Measurements from ENCODE around the gene TLCD3B. TPM values are rescaled to one million over a fixed set of nuclear protein-coding genes. Genes with fewer than 3 reads are reported as not detected.

The TLCD3B gene
- total and polyA plus RNA-seq, 9 of the 15 experiments (the other 6 are each of a cell fraction or from before 2014, with no cell fraction given) = 0.10 to 0.52 (median 0.23) TPM; not detected in 4

DNA sequence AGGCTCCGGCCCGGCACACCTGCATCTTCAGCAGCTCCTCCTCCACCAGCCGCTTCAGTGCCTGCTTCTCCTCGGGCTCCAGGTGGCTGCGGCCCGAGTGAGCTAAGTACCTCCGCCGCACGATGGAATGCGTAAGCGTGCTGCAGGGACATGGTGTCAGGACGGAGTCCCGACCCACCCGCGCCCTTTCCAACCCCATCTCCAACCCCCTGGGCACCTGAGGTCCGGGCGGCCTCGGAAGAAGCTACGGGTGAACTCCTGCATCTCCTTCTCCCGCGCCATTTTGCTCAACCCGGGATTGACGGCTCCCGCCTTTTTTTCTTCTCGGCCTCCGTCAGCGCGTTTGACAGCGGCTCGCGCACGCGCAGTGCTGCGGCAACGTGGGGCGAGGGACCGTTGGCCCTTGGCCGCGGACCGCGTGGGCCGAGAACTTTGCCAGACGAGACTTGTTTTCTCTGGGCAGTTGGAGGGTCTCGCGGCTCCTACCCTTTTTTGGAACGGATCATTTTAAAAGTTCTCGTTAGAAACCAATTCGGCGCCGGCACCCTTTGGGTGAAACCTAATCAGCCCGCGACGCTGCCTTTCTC, 35.7 kb downstream of the TLCD3B start, which contains the start of gene HIRIP3:
HIRIP3 (minus strand) TSS at position 294 of the 587 bp plus-strand sequence; CDS start at position 282, 12 bp downstream.
- POLR2A ChIA-PET = interaction anchor here (0.6 to 1.1 kb wide), 7 partner anchors 14 to 268 kb away, joined by 3 to 4 read pairs (median 3); partner anchors contain the start of gene ASPHD1
- H4K20me1 ChIP-seq (replicated peaks; ENCODE audit: control insufficient read depth, insufficient read depth, low read length) = no peaks in the 10 kb centered on the region
- no TSS peak for BruUV-seq (replicated peaks)
- no peak for TF ChIP-seq PRMT5 (CRISPR knock-in tag; IDR thresholded peaks at IDR 0.05)
- peak; percentile 24 for TF ChIP-seq TAF9B (IDR thresholded peaks at IDR 0.05; ENCODE audit: partially characterized antibody)
- no peak; the same call in 1 of the 2 replicates for TF ChIP-seq ZNF589 (CRISPR knock-in tag; IDR thresholded peaks at IDR 0.05; ENCODE audit: low read depth)
- TF ChIP-seq, protein P1, sequence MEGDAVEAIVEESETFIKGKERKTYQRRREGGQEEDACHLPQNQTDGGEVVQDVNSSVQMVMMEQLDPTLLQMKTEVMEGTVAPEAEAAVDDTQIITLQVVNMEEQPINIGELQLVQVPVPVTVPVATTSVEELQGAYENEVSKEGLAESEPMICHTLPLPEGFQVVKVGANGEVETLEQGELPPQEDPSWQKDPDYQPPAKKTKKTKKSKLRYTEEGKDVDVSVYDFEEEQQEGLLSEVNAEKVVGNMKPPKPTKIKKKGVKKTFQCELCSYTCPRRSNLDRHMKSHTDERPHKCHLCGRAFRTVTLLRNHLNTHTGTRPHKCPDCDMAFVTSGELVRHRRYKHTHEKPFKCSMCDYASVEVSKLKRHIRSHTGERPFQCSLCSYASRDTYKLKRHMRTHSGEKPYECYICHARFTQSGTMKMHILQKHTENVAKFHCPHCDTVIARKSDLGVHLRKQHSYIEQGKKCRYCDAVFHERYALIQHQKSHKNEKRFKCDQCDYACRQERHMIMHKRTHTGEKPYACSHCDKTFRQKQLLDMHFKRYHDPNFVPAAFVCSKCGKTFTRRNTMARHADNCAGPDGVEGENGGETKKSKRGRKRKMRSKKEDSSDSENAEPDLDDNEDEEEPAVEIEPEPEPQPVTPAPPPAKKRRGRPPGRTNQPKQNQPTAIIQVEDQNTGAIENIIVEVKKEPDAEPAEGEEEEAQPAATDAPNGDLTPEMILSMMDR (IDR thresholded peaks at IDR 0.05 in 2 of 3, conservative IDR thresholded peaks at IDR 0.05 in 1 of 3; ENCODE audit: insufficient read depth in 2 of 3, low read depth in 1 of 3, low read length in 3 of 3) = 0 out of 6 replicates have a peak, but pooled peaks of 1 of the 3 experiments have one; percentile 0
- no peak for TF ChIP-seq KLF6 (CRISPR knock-in tag; IDR thresholded peaks at IDR 0.05; ENCODE audit: borderline replicate concordance)
- no peak for TF ChIP-seq BHLHE40 (IDR thresholded peaks at IDR 0.05; ENCODE audit: low read length)
- peak; percentile 84 for TF ChIP-seq MEIS2 (IDR thresholded peaks at IDR 0.05; ENCODE audit: partially characterized antibody)
- peak; percentile 5; the same call in 1 of the 2 replicates for TF ChIP-seq ZNF239 (CRISPR knock-in tag; IDR thresholded peaks at IDR 0.05)
- no peak for TF ChIP-seq HNRNPLL (IDR thresholded peaks at IDR 0.05; ENCODE audit: low read depth, low read length, poor library complexity, severe bottlenecking)
- no peak for TF ChIP-seq ZNF57 (CRISPR knock-in tag; IDR thresholded peaks at IDR 0.05)
- TF ChIP-seq GABPB1 (CRISPR knock-in tag; IDR thresholded peaks at IDR 0.05) = 0 out of 2 replicates have a peak, but pooled peaks have one; percentile 13
- no peak for TF ChIP-seq LARP7 (IDR thresholded peaks at IDR 0.05)
- peak; percentile 19 for TF ChIP-seq RBM39 (optimal IDR thresholded peaks at IDR 0.05; ENCODE audit: low read depth, low read length)
- TF ChIP-seq SLC30A9 (CRISPR knock-in tag; IDR thresholded peaks at IDR 0.05) = no peak
- 0 out of 2 replicates have a peak, but pooled peaks have one; percentile 54 for TF ChIP-seq ZZZ3 (IDR thresholded peaks at IDR 0.05)
- peak; percentile 36 for TF ChIP-seq PHF20 (IDR thresholded peaks at IDR 0.05; ENCODE audit: partially characterized antibody)
- no peak for TF ChIP-seq ZFX (CRISPR knock-in tag; IDR thresholded peaks at IDR 0.05)
- no peak for TF ChIP-seq ETV1 (tag; conservative IDR thresholded peaks at IDR 0.05; ENCODE audit: low read depth)
- no peak for TF ChIP-seq ZFP1 (CRISPR knock-in tag; IDR thresholded peaks at IDR 0.05)
- TF ChIP-seq ZEB2 (IDR thresholded peaks at IDR 0.05) = peak; percentile 66
- no peak for TF ChIP-seq PCBP2 (IDR thresholded peaks at IDR 0.05; ENCODE audit: low read depth, low read length, poor library complexity, severe bottlenecking)
- no peak for TF ChIP-seq ZNF253 (CRISPR knock-in tag; conservative IDR thresholded peaks at IDR 0.05)

More for the DNA sequence above, 35.7 kb downstream of the TLCD3B start, which contains the start of gene HIRIP3:
- Histone ChIP-seq H3K9me1 (ENCODE audit: control insufficient read depth, insufficient read depth, low read length) (no peaks in the 10 kb centered on the region), H3K27me3 (ENCODE audit: control insufficient read depth in 2 of 2, insufficient read depth in 2 of 2, low read length in 2 of 2) (no peaks in the 10 kb centered on the region), H3K79me2 (ENCODE audit: control insufficient read depth, insufficient read depth, low read length) (peaks cover 15% of the 10 kb centered on the region), H3K4me1 (replicated peaks in 1 of 2; ENCODE audit: control insufficient read depth in 2 of 2, insufficient read depth in 2 of 2, low read length in 2 of 2) (peaks cover 16 to 51% of the 10 kb centered on the region in 2 experiments; a peak in 4 of 5 replicates), H3K36me3 (ENCODE audit: control insufficient read depth, insufficient read depth, low read length) (peaks cover 51% of the 10 kb centered on the region), H3K4me3 (peak within 1 kb of the TSS; percentile 80), H3K9ac (ENCODE audit: insufficient read depth in 1 of 2, low read depth in 2 of 2, low read length in 2 of 2) (peak within 1 kb of the TSS; percentile 97 to 100), H3K4me2 (ENCODE audit: insufficient read depth, low read length) (peak within 1 kb of the TSS; percentile 96), H3K27ac (ENCODE audit: extremely low read depth, low read depth, low read length) (peak within 1 kb of the TSS; percentile 100), H3K9me3 (replicated peaks; ENCODE audit: control insufficient read depth, insufficient read depth, low read depth, low read length) (no peaks in the 10 kb centered on the region), H2AFZ (ENCODE audit: low read depth, low read length) (peak within 1 kb of the TSS; percentile 98)
- in situ Hi-C loops (cut with MboI) (no loop called here), intact Hi-C loops (cut with micrococcal nuclease) (loop anchor here (5.0 kb wide), 1 partner anchor 68 kb away; the partner anchor contains the start of gene KCTD13)
- CTCF ChIA-PET (ENCODE audit: low intra/inter-chr PET ratio) = no interaction called here
- ATAC-seq (peak; percentile 72), FAIRE-seq (no peak), DNase-seq (ENCODE audit: extremely low read depth in 1 of 4, low spot score in 3 of 4) (peak; percentile 79 to 89 (median 83))
- WGBS (ENCODE audit: insufficient coverage, low coverage, missing lambda C conversion rate) = 0% methylated on average over 35 of the region's 53 CpGs

Measured in K562 (cell line).